ENCODE measurements around the gene CCDC14. TPM values are rescaled to one million over a fixed set of nuclear protein-coding genes. Genes with fewer than 3 reads are reported as not detected.
"Not testable (repeated sequence)": the region's sequence is repeated elsewhere in the genome, so short reads cannot be mapped to it uniquely, and the experiment has no call there.

Gene CCDC14
- total and polyA plus RNA-seq, 9 of the 15 experiments (the other 6 are each of a cell fraction or from before 2014, with no cell fraction given): 18.6 to 107 (median 57.3) TPM

GRCh38 chr3:123991730-123992588 is 30.9 kb upstream of the CCDC14 start, which contains the start of gene ROPN1:
Gene ROPN1 (minus strand): TSS chr3:123992124. CDS start chr3:123980481, 11,643 bp downstream.
- H3K36me3 ChIP-seq (ENCODE audit: control insufficient read depth, insufficient read depth, low read length); H2AFZ ChIP-seq (ENCODE audit: low read depth, low read length); H3K27ac ChIP-seq (ENCODE audit: extremely low read depth, low read depth, low read length); CTCF ChIA-PET (ENCODE audit: low intra/inter-chr PET ratio); H3K4me1 ChIP-seq (replicated peaks in 1 of 2; ENCODE audit: control insufficient read depth in 2 of 2, insufficient read depth in 2 of 2, low read length in 2 of 2); POLR2A ChIA-PET; H3K9me1 ChIP-seq (ENCODE audit: control insufficient read depth, insufficient read depth, low read length); H3K9ac ChIP-seq (ENCODE audit: insufficient read depth in 1 of 2, low read depth in 2 of 2, low read length in 2 of 2); intact Hi-C loops (cut with micrococcal nuclease); ATAC-seq; DNase-seq (ENCODE audit: extremely low read depth in 1 of 4, low spot score in 3 of 4); H3K4me3 ChIP-seq; BruUV-seq (replicated peaks); H3K4me2 ChIP-seq (ENCODE audit: insufficient read depth, low read length); H3K79me2 ChIP-seq (ENCODE audit: control insufficient read depth, insufficient read depth, low read length); H3K27me3 ChIP-seq (ENCODE audit: control insufficient read depth in 2 of 2, insufficient read depth in 2 of 2, low read length in 2 of 2); H3K9me3 ChIP-seq (replicated peaks; ENCODE audit: control insufficient read depth, insufficient read depth, low read depth, low read length); H4K20me1 ChIP-seq (replicated peaks; ENCODE audit: control insufficient read depth, insufficient read depth, low read length): not testable (repeated sequence)
- peak; percentile 80 for FAIRE-seq
- WGBS (ENCODE audit: insufficient coverage, low coverage, missing lambda C conversion rate): 0% methylated on average over 1 of the region's 49 CpGs
- in situ Hi-C loops (cut with MboI): loop anchor here (5.0 kb wide), 1 partner anchor 1975 kb away; the partner anchor contains the start of gene ROPN1B

DNA sequence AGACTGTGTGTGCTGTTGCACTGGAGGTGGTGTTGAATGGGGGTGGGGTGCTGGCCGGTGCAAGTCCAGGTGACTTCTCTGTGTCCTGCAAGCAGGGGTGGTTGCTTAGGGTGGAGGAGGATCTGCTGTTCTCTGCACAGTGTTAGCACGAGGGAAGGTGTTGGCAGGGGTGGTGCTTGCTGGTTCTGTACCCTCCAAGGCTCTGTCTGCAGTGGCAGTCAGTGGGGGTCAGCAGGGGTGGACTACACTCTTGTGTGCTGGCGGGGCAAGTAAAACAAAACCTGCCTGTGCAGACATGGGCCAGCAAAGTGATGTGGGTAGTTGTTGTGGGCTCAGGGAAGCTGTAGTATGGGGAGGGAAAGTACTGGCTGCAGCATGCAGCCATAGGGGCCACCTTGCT is 25.4 kb upstream of the CCDC14 start:
- Histone ChIP-seq H3K9me1 (ENCODE audit: control insufficient read depth, insufficient read depth, low read length) (no peaks in the 10 kb centered on the region), H3K4me1 (replicated peaks in 1 of 2; ENCODE audit: control insufficient read depth in 2 of 2, insufficient read depth in 2 of 2, low read length in 2 of 2) (no peaks in the 10 kb centered on the region), H3K27ac (ENCODE audit: extremely low read depth, low read depth, low read length) (no peak overlapping the region), H3K9ac (ENCODE audit: insufficient read depth in 1 of 2, low read depth in 2 of 2, low read length in 2 of 2) (no peak overlapping the region; a peak in 1 of 4 replicates), H3K9me3 (replicated peaks; ENCODE audit: control insufficient read depth, insufficient read depth, low read depth, low read length) (no peaks in the 10 kb centered on the region), H3K4me3 (no peak overlapping the region), H3K36me3 (ENCODE audit: control insufficient read depth, insufficient read depth, low read length) (no peaks in the 10 kb centered on the region), H2AFZ (ENCODE audit: low read depth, low read length) (no peak overlapping the region), H4K20me1 (replicated peaks; ENCODE audit: control insufficient read depth, insufficient read depth, low read length) (no peaks in the 10 kb centered on the region), H3K4me2 (ENCODE audit: insufficient read depth, low read length) (no peak overlapping the region), H3K79me2 (ENCODE audit: control insufficient read depth, insufficient read depth, low read length) (no peaks in the 10 kb centered on the region), H3K27me3 (ENCODE audit: control insufficient read depth in 2 of 2, insufficient read depth in 2 of 2, low read length in 2 of 2) (no peaks in the 10 kb centered on the region; a peak in 1 of 5 replicates)
- FAIRE-seq: no peak
- CTCF ChIA-PET (ENCODE audit: low intra/inter-chr PET ratio): no interaction called here
- peak in 1 of 4 experiments; percentile 5 for DNase-seq (ENCODE audit: extremely low read depth in 1 of 4, low spot score in 3 of 4)
- TF ChIP-seq HNRNPK (IDR thresholded peaks at IDR 0.05; ENCODE audit: low read depth, low read length, poor library complexity, severe bottlenecking) (no peak), POLR3A (IDR thresholded peaks at IDR 0.05; ENCODE audit: borderline replicate concordance, extremely low read depth, insufficient read depth, insufficient read length) (no peak)
- in situ Hi-C loops (cut with MboI): no loop called here
- no TSS peak for BruUV-seq (replicated peaks)
- 9% methylated on average over 2 of the region's 3 CpGs for WGBS (ENCODE audit: insufficient coverage, low coverage, missing lambda C conversion rate)
- intact Hi-C loops (cut with micrococcal nuclease): no loop called here
- POLR2A ChIA-PET: no interaction called here
- ATAC-seq: no peak
